ENCODE data around the gene DTD2. TPM values are rescaled to one million over a fixed set of nuclear protein-coding genes. Genes with fewer than 3 reads are reported as not detected.

Gene DTD2
- total RNA-seq, 3 donors from 2014 or later (not counting 1 experiment from before 2014, with no cell fraction given) = 6.6 to 11.9 (median 7.4) TPM

DNA sequence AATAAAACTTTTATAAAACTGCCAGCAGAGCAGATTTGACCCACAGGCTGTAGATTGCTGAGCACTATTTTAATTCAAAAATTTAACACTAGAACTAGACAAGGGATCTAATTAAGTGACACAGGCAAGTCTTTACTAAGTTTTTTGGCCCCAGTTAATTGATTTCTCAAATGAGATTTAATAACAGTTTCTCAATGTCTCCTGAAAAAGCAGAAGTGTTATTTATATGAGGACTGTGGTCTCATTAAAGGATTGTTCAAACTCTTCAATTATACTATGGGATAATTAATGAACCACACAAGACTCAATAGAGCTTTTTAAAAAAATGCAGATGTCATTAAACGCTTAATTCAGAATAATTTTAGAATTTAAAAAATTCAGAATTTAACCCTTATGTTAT lies 38.9 kb downstream of the DTD2 start:
- no peaks in the 10 kb centered on the region for H3K27me3 ChIP-seq (ENCODE audit: control insufficient read depth, insufficient read depth, low read length)
- H3K9me3 ChIP-seq (ENCODE audit: control insufficient read depth, insufficient read depth, low read length) = no peaks in the 10 kb centered on the region
- no peaks in the 10 kb centered on the region for H3K36me3 ChIP-seq (ENCODE audit: control insufficient read depth, insufficient read depth, low read length)
- DNase-seq (no peak), ATAC-seq (no peak)
- TF ChIP-seq, protein P1, sequence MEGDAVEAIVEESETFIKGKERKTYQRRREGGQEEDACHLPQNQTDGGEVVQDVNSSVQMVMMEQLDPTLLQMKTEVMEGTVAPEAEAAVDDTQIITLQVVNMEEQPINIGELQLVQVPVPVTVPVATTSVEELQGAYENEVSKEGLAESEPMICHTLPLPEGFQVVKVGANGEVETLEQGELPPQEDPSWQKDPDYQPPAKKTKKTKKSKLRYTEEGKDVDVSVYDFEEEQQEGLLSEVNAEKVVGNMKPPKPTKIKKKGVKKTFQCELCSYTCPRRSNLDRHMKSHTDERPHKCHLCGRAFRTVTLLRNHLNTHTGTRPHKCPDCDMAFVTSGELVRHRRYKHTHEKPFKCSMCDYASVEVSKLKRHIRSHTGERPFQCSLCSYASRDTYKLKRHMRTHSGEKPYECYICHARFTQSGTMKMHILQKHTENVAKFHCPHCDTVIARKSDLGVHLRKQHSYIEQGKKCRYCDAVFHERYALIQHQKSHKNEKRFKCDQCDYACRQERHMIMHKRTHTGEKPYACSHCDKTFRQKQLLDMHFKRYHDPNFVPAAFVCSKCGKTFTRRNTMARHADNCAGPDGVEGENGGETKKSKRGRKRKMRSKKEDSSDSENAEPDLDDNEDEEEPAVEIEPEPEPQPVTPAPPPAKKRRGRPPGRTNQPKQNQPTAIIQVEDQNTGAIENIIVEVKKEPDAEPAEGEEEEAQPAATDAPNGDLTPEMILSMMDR (IDR thresholded peaks at IDR 0.05) = no peak
- Mint-ChIP-seq H3K4me3 (peak overlapping the region; percentile 9), H3K4me1 (peaks cover 27 to 30% of the 10 kb centered on the region in 2 donors), H3K9me3 (no peaks in the 10 kb centered on the region), H3K27me3 (ENCODE audit: low read depth in 2 of 2) (no peaks in the 10 kb centered on the region), H3K27ac (no peak overlapping the region), H3K36me3 (no peaks in the 10 kb centered on the region)
- H3K4me3 ChIP-seq (ENCODE audit: low read length) = no peak overlapping the region
- intact Hi-C loops (cut with micrococcal nuclease) = no loop called here
- H3K27ac ChIP-seq (ENCODE audit: low read length) = no peak overlapping the region
- no CpG with 5 or more reads among the region's 1 CpG for WGBS (ENCODE audit: insufficient coverage)
- H3K4me1 ChIP-seq (ENCODE audit: control insufficient read depth, insufficient read depth, low read length) = peaks cover 6% of the 10 kb centered on the region

DNA sequence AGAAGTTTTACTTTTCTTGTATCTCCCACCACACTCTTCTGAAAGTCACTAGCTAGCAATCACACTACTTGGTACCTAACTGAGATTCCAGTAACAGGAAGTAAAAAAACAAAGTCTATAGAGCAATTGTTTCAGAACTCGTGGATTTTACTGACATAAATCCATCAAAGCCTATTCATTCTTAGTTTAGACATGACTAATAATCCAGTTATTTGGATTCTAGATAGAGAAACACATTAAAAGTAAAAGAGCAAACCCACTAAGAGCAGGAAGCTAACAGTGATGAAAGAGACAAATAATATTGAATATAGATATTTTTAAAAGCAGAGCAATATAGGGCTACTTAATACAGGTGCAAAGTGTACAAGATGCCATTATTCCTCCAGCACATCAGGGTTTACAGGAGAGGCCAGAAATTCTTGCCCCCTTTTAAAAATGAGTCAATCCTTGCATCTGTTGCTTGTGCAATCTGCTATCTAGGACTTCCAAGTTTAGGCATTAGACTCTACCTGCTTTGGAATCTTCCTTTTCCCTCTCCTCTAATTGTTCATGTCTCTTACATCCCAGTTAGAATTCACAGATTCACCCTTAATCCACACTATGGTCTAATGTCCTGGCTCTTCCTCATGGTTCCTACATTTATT lies 43.0 kb downstream of the DTD2 start:
- Histone ChIP-seq H3K27ac (ENCODE audit: low read length) (no peak overlapping the region), H3K9me3 (ENCODE audit: control insufficient read depth, insufficient read depth, low read length) (no peaks in the 10 kb centered on the region), H3K4me1 (ENCODE audit: control insufficient read depth, insufficient read depth, low read length) (no peaks in the 10 kb centered on the region), H3K4me3 (ENCODE audit: low read length) (no peak overlapping the region), H3K27me3 (ENCODE audit: control insufficient read depth, insufficient read depth, low read length) (no peaks in the 10 kb centered on the region), H3K36me3 (ENCODE audit: control insufficient read depth, insufficient read depth, low read length) (no peaks in the 10 kb centered on the region)
- no CpG with 5 or more reads among the region's 1 CpG for WGBS (ENCODE audit: insufficient coverage)
- Mint-ChIP-seq H3K4me3 (no peak overlapping the region), H3K27ac (no peak overlapping the region), H3K9me3 (no peaks in the 10 kb centered on the region), H3K36me3 (no peaks in the 10 kb centered on the region), H3K4me1 (peaks cover 12 to 18% of the 10 kb centered on the region in 2 donors), H3K27me3 (ENCODE audit: low read depth in 2 of 2) (no peaks in the 10 kb centered on the region)
- ATAC-seq = no peak
- intact Hi-C loops (cut with micrococcal nuclease) = no loop called here
- TF ChIP-seq, protein P1 (IDR thresholded peaks at IDR 0.05) = no peak
- no peak for DNase-seq

- H3K9me3 Mint-ChIP-seq = no peaks in the 10 kb centered on the region
- whole genome bisulfite sequencing (ENCODE audit: insufficient coverage) = 75% methylated on average over 1 of the region's 2 CpGs
- H3K36me3 ChIP-seq (ENCODE audit: control insufficient read depth, insufficient read depth, low read length) = no peaks in the 10 kb centered on the region
- ATAC-seq (no peak), DNase-seq (no peak)
- no peaks in the 10 kb centered on the region for H3K27me3 ChIP-seq (ENCODE audit: control insufficient read depth, insufficient read depth, low read length)
- H3K27ac Mint-ChIP-seq = no peak overlapping the region
- no peaks in the 10 kb centered on the region for H3K9me3 ChIP-seq (ENCODE audit: control insufficient read depth, insufficient read depth, low read length)
- H3K4me1 Mint-ChIP-seq = peaks cover 7 to 14% of the 10 kb centered on the region in 2 donors
- no peak overlapping the region for H3K4me3 Mint-ChIP-seq
- no peak overlapping the region for H3K27ac ChIP-seq (ENCODE audit: low read length)
- no peaks in the 10 kb centered on the region for H3K36me3 Mint-ChIP-seq
- H3K4me3 ChIP-seq (ENCODE audit: low read length) = no peak overlapping the region
- no peaks in the 10 kb centered on the region for H3K27me3 Mint-ChIP-seq (ENCODE audit: low read depth in 2 of 2)
- intact Hi-C loops (cut with micrococcal nuclease) = no loop called here
- TF ChIP-seq, protein P1 (IDR thresholded peaks at IDR 0.05) = no peak
- H3K4me1 ChIP-seq (ENCODE audit: control insufficient read depth, insufficient read depth, low read length) = no peaks in the 10 kb centered on the region
These were observed 46.0 kb downstream of the DTD2 start for GRCh38 chr14:31411218-31411727.

Measured in natural killer cell (primary cell).